ENCODE data around the gene FEZF1.

FEZF1 gene

DNA sequence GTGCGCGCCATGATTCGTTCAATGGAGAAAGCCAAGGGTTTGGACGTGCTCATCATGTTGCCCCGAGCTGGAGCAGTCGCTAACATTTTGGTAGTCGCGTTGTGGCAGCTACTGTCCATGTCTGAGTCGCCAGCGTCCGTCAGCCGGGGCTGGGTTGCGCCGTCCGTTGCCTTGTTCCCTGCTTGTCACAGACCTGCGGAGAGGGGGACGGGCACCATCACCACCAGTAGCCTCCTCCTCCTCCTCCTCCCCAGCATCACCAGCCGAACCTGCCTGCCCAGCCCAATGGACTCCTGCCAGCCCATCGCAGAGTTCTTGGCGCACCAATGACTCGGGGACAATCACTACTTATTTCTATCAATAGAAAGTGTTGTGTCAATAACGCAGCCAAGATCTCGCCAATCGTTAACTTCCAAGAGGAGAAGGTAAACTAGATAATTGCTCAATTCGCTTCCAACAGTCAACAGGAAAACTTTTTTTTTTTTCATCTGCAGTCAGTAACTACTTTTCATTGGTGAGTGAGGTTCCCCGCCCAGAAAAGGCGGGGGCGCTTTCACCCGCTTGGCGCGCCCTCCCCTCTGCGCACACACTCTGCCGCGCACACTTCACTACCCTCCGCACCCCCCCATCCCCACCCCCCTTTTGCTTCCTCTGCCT, at the start of gene FEZF1:
TSS of gene FEZF1 (minus strand) at position 432 of the 657 bp plus-strand sequence. CDS start at position 119, 313 bp downstream.
- DNase-seq: no peak

DNA sequence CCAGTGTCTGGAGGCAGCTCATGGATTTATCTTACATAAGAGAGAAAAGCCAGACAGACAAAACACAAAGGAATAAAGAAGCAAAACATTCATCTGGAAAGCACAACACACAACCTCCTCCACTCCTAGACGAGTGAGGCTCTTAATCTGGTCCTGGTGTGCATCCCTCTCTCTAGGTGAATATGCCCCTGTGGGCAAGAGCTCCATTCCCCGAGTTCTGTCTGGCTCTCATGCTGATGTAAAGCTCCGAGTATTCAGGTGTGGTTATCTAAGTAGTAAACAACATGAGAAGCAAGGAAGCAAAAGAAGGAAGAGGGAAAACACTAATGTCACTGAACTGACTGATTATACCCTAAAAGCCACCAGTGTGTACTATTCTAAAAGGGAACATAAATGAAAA, 47.9 kb upstream of the FEZF1 start:
- no peak for DNase-seq

DNA sequence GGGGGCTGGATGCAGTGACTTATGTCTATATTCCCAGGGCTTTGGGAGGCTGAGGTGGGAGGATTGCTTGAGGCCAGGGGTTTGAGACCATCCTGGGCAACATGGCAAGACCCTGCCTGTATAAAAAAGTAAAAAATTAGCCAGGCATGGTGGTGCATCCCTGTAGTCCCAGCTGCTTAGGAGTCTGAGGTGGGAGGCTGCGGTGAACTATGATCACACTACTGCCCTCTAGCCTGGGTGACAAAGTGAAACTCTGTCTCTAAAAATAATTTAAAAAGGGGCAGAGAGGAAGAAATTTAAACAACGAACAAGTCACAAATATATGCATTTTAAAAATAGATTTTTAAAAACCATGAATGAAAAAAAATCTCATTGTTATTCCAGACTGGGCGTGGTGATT, 46.2 kb upstream of the FEZF1 start:
- no peak for DNase-seq

DNA sequence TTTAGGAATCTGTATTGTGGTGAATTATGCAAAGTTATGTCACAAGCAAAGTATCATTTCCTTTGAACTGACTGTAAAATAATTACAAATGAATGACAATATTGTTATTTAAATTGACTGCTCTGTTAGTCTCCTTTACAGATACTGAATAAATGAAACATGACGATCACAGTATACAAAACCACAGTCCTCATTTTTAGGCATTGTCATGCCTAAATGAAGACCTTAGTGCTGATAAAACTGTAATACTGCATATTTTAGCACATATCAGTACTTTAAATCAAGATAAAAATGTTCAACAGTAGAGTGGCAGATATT, 39.7 kb upstream of the FEZF1 start:
- no peak for DNase-seq

DNA sequence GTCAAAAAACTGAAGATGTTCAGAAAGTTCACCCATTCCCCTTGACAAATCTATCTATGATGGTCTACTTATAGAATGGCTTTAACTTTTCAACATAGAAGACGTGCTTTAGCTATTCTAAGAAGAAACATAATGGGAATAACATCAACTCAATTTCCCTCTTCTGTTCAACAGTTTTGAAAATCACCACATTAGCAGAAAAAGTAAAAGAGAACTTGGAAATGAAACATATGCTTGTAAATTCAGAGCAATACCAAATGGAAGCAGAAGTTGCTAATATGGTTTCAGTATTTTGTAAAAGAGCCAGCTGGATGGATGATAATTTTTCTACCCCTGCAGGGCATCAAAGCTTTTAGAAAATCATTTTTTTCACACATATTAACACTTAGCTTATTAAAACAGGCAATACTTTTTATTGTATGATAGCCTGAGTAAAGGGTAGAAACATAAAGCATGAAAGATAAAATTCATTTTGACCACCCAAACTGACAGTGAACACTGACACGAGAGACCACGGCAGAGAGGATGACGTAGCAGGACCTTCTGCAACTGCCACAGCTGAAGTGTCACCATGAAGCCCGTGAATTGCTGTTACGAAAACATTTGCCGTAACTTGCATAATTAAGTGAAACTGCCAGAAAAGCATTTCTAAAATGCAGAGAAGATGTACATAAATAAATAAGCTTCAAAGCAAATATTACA, 39.2 kb upstream of the FEZF1 start:
- DNase-seq: no peak

DNA sequence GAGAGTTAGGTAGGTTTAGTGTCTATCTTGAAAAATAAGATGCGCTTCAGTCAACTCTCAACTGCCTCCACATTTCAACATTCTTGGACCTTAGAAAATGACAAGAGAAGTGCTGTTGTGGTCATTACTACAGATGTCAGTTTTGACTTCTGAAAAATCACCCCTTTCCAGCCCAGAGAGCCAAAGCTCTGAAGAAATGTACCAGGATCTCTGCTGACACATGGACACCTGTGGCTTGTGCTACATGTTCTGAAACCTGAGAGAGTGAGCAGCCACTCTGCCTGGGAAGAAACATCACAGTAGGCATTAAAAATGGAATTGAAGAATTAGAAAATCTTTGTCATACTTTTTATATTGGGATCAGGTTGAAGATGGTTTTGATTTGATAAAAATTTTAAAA, 35.9 kb upstream of the FEZF1 start:
- no peak for DNase-seq

DNA sequence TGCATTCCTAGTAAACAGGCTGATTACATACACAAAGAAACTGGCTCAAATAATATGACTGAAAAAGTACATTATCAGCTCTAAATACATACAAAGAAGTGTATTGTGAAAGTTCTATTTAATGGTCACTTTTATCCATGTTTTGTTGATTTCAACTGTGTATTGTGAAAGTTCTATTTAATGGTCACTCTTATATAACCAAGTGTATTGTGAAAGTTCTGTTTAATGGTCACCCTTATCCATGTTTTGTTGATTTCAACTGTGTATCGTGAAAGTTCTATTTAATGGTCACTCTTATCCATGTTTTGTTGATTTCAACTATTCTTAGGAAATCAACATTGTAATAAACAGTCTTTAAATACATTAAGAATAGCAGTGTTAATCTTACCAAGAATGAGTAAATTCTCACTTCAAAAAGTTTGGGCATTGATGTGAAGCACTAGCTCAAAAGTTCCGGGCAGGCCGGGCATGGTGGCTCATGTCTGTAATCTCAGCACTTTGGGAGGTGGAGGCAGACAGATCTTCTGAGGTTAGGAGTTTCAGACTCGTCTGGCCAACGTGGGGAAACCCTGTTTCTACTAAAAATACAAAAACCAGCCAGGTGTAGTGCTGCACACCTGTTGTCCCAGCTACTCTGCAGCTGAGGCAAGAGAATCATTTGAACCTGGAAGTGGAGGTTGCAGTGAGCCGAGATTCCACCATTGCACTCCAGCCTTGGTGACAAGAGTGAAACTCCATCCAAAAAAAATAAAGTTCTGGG, 34.8 kb upstream of the FEZF1 start:
- no peak for DNase-seq

DNA sequence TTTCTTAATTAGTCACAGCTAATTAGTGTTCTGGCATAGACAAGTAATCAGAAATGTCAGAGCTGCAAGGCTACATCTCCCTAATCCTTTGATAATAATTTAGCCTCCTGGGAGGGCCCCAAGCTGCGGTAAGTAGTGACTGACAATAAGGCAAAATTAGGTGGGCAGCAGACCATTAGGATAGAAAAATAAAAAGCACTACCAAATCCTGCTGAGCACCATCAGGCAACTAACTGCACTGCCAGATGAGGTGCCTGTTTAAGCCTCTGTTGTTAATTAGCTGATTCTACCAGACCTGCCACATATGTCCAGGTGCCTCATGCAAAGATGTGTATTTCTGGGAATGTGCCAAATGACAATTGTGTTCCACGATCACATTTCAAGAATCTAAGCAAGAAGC, 32.5 kb upstream of the FEZF1 start:
- no peak for DNase-seq

DNA sequence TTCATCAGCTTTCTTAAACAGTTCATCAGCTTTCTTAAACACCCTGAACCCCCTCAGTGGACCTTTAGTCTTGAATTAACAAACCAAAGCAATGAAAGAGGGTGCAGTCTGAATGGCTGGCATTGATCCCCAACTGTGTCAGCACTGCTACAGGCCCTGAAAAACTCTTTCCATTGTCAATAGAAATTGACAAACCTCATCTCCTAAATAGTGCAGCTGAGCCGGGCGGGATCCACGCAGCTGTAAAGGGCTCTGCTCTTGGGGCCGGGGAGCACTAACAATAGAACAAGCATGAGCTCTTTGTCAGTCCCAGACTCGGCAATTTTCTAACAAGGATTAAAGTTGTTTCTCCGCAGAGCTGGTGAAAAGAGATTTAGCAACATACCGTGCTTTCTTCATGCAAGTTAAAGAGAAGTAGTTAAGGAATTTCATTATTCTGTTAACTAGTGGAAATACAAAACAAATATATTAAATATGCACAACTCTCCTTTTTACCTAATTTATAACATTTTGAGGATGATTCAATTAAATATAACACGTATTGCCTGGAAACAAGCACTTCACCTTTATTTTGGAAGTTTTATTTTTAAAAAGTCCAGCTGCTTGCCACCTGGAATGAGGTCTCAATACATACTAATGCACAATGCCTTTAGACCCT, 24.7 kb upstream of the FEZF1 start:
- no peak for DNase-seq

DNA sequence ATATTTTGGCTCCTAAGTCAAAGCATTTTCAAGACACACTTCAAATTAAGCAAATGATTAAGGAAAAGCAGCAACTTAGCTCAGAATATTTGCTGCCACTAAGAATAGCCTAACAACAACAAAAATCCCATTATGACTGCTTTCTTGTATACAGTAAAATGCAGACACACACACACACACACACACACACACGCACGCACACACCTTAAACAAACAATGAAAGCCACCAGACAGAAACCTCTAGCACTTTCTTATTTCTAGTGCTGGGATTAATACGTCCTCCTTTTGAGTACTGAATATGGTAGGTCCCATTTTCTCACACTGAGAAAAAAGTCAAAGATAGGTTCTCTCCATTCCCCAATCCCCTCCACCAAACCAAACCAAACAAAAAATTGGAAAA, 23.4 kb upstream of the FEZF1 start:
- DNase-seq: no peak

DNA sequence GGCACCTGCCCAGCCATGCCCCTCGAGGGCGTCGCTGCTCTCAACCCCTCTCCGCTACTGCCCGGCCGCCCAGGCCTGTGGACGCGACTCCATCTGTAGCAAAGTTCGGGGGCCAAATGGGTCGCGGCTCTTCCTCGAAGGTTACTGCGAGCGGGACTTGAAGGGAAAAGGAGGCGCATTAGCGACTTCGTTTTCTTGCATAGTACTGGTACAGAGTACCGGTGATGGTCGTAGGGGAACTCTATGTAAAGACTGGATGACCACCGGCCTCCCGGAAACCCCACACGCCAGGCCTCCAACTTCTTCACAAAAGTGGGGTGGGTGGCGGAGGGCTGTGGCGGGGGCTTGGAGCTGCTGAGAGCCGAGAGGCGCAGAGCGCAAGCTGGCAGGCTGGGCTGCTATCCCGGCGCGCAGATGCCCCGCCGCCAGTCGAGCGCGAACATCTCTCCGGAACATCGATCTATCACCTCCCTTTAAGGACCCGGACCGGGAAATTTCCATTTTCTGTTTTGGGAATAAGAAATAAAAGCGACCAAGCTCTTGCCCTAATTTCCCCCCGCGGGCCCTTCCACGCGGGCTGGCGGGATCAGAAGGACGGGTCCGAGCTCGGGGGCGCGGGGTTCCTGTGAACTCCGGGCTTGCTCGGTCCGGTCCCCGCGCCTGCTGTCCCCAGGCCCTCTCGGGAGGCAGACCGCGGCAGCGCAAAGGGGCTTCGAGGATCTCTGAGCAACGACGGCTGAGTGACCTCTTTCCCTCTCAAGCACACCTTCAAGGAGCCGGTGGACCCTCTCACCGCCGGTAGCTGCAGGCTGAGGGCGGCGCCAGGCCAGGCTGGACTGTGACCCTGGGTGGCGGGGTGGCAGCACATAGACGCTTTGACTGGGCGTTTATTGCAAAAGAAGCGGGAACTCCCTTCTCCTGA, 12.2 kb upstream of the FEZF1 start:
- no peak for DNase-seq

DNA sequence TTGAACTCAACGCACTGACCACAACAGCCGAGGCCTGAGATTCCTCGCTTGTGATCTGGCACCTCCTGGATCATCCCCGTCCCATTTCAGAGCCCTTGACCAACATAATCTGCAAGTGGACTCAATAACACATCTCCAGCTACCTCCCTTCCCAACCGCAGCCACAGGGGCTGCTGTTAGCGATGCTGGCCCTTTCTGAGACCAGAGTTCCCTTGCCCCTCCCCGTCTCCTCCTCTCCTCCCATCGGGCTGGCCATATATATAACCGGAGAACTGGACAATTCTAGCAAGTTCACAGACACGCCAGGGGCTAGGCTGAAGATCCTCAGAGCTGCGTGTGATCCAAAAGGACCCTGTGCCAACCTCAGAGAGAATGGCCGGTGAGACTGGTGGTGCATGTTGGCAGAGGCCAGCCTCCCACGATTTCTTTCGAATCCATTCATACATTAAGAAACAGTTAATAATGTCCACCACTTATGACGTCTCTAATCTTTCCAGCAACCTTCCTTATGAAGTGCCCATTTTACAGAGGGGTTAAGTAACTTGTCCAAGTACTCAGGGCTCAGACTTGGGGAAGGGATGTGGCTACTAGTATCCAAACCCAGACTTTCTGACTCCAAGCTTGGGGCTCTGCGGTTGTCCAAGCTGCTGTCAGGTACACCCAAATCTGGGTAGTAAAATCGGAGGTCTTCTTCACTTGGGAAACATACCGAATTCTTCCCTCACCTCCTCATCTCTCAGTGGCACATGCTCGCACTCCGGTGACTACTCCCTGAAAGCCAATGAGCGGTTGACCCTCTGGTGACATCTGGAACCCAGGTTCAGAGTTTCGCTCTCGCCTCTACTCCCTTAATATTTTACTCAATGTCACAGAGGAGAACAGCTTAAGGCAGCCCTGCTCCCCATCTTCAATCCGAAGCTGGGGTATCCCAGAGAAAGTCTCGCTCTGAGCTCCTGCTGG, 11.2 kb upstream of the FEZF1 start:
- DNase-seq: no peak

DNA sequence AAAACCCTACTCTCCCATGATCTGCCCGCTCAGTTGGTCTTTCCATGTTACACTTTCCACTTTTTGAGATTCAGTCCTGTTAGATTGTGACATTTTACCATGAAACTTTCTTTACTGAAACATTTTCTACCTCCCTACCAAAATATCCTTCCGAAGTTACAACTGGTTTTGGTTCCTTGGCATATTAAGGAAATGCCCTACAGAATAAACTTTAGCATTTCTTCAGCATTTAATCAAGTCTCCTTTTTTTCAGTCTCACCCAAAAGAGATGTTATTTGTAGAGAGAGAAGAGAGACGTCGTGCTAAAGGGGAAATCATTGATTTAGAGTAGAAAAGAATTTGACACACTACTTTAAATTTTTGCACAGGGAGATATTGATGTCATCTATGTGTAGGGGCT, 9.7 kb upstream of the FEZF1 start:
- no peak for DNase-seq

DNA sequence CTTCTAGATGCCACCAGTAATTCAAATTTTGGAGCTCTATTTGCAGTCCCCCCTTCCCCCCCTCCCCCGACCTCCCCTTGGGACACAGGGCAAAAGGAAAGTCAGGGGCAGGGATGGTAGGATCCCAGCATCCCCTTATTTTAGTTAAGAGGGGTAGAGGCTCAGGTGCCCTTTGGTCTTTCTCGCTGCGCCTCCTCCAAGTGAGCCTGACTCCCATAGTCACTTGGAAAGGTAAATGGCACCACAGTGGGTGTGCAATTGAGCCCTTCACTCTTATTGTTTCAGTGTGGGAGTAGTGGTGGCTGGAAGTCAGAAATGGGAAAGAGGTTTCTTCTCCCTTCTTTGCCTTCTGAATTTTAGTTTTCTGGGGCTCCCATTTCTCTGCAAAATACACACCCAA, 8.2 kb upstream of the FEZF1 start:
- DNase-seq: no peak

DNA sequence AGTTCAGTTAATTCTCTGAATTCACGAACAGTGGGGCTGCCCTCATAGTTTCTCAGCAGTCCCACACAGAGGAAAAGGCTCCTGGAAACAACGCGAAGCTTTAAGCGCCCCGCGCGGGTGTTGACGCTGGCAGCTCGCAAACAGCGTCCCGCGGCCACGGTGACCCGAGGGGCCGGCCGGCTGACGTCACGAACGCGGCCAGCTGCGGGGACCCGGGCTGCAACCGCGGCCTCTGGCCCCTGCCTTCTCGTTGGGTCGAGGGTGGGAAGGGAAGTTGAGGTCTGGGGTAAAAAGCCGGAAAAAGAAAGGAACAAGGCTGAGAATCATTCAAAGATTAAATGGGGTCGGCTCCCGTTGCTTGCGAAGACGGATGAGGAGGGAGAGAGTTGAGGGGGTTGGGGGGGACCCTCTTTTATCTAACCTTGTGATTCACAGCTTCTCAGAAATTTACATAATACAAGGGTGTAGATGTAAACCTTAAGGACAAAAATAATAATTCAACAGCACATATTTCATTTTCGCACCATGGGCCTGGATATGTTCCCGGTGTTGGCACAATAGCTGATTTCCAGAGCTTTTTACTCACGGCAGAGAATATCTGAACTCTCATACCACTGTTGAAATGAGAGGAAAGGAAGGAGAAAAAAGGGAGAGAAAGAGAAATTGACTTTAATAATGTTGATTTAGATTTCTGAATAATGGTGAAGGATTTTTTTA, 7.3 kb upstream of the FEZF1 start:
- no peak for DNase-seq

DNA sequence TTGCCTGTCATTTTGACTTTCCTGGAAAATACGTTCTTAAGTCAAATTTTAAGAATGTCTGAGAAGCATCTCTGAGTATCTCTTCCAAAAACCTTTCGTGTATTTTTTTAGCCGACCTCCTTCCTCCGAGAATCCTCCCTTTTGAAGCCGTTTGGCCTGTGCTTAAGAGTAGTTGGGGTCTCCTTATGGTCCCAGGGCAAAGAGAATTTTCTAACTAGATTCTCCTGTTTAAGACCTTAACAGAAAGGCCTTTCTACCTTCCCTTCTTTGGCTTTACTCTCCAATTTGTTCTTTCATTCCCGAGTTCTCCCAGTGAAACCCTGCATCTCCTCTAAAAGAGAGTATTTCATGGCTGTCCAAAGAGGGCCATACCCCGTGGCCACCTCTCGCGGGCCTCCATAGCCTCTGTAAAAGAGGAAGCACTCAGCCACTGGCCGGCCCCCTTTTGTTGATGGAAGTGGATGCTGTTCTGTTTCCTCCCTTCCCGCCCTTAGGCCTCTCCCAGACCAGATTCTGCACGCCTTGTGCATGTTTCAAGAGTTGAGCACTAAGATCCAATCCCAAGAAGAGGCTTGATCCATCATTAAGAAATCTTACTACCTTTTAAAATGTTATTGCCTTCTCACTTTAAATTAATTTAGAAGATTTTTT, 6.6 kb upstream of the FEZF1 start:
- no peak for DNase-seq

DNA sequence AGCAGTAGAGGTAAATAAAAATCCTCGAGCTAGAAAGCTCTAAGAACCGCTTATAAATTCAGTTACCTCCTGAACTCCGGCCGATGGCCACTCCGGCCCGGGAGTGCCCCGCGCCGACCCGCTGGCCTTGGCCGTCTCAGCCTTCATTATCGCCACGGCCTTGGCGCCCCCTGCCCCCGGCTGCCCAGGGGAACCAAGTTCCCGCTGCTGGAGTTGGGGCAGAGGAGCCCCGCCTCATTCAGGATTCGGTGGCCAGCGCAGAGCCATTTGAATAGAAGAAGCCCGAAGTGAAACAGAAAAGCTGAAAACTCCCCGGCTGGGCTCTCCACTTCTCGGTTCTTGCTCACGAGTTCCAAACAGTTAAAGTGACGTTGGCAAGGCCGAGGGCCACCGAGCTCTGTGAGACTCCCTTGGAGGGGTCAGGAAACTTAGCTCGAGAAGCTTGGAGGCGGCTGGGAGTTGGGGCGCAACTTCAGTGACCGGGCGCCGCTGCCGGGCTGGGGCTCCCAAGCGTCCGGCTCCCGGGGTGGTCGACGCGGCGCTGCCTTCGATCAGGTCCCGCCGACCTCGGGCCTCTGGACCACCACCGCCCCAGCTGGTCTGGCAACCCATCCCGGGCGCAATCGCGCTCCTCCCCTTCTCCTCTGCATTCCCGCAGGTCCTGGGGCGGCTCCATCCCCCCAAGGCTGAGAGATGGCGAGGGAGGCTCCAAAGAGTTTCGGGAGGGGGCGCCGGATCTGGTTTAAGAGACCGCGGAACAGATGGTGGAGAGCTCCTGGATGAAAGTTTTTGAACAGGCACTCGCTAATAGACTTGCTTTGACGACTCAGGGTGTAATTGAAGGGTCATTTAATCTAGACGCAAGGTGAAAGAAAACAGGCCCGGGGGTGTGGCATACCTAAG, 5.8 kb upstream of the FEZF1 start:
- no peak for DNase-seq

DNA sequence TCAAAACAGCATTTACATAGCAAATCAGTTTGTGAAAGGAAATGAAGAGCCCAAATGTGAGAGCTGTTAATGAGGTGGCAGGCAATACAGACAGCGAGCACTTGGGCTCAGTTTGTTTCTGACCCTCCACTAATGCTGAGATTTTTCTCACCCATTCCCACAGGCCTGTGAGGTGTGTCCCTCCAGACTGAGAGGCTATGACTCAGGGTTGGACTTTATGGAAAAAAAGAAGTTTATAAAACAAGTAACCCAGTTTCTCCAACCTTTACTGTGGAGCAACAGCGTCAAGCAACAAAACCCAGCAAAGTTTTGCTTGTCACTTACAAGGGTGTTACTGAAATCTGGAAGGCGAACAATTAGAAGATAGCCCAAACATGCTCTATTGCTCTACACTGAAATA, 4.9 kb upstream of the FEZF1 start:
- no peak for DNase-seq

DNA sequence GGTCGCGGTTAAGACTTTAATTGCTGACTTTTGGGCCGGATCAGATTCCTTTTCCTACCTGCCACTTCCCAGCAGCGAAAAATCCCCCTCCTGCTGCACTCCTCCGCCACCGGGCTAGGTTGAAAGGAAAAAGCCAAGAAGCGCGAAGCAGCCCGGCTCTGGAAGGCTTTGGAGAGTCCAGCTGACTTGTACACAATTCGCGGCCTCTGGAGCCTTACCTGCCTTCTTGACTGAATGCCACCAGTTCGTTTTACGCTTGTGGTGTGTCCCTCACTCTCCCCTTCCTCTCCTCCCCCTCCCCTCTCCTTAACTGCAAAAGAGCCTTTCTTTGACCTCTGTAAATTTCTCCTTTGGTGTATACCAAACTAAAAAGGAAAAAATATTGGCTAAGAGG, 2.7 kb upstream of the FEZF1 start:
- DNase-seq: no peak
